GM10266 (cell line): ENCODE data around the gene SF3B1.
"Not testable (repeated sequence)": the region's sequence is repeated elsewhere in the genome, so short reads cannot be mapped to it uniquely, and the experiment has no call there.

Experiments used
- DNase-seq: peaks from one replicate; pipeline ENCODE4 v3.0.0; 2012; ENCODE audit errors: extremely low spot score
- TF ChIP-seq, protein P1 (sequence below): IDR thresholded peaks from 2 replicates; pipeline ENCODE4 v1.5.1; 2012; ENCODE audit warnings: mild to moderate bottlenecking, low read depth; ENCODE audit not compliant: control insufficient read depth, insufficient read depth; ENCODE audit errors: missing control alignments

The SF3B1 gene

DNA sequence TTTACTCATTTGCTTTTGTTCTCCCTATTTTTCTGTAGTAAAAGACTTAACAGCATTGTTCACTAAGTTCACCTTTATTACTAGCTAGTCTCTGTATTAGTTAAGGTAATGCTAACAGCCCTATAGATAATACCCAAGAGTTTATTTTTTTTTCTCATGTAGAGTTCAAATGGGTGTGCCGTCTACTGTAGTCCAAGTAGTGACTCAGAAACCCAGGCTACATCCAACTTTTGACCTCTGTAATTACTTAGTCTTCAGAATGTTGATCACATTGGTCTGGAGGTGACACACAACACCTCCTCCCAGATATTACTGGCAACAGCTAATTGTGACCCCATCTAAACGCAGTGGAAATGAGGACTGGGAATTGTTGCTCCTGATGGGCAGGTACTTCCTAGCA is 26.2 kb upstream of the SF3B1 start:
- TF ChIP-seq, protein P1, sequence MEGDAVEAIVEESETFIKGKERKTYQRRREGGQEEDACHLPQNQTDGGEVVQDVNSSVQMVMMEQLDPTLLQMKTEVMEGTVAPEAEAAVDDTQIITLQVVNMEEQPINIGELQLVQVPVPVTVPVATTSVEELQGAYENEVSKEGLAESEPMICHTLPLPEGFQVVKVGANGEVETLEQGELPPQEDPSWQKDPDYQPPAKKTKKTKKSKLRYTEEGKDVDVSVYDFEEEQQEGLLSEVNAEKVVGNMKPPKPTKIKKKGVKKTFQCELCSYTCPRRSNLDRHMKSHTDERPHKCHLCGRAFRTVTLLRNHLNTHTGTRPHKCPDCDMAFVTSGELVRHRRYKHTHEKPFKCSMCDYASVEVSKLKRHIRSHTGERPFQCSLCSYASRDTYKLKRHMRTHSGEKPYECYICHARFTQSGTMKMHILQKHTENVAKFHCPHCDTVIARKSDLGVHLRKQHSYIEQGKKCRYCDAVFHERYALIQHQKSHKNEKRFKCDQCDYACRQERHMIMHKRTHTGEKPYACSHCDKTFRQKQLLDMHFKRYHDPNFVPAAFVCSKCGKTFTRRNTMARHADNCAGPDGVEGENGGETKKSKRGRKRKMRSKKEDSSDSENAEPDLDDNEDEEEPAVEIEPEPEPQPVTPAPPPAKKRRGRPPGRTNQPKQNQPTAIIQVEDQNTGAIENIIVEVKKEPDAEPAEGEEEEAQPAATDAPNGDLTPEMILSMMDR = no peak
- no peak for DNase-seq

DNA sequence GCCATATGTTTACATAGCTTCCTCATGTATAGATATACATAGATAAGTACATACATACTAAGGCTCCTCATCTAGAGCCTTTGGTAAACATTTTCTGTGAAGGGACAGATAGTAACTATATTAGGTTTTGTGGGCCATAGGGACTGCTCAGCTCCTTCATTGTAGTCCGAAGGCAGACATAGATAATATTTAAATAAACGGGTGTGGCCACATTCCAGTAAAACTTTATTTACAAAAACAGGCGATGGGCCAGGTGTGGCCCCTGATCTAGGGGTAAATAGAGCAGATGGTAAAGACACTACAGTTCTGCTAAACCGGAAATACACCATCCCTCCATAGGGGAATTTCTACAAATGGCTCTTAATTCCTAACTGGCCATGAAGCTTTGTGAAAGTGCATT is 25.8 kb upstream of the SF3B1 start:
- no peak for DNase-seq

DNA sequence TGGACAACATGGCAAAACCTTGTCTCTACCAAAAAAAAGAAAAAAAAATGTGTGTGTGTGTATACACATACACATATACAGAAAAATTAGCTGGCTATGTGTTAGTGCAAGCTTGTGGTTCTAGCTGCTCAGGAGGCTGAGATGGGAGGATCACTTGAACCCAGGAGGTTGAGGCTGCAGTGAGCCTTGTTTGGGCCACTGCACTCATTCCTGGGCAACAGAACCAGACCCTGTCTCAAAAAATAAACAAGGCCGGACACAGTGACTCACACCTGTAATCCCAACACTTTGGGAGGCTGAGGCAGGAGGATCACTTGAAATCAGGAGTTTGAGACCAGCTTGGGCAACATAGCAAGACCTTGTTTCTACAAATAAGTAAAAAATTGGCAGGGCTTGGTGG is 20.6 kb upstream of the SF3B1 start:
- TF ChIP-seq, protein P1 = no peak
- no peak for DNase-seq

More for the DNA sequence above, 25.8 kb upstream of the SF3B1 start:
- TF ChIP-seq, protein P1 = no peak

GRCh38 chr2:197454923-197455322 is 20.1 kb upstream of the SF3B1 start:
- TF ChIP-seq, protein P1 = no peak
- no peak for DNase-seq

- DNase-seq = peak; percentile 66
- TF ChIP-seq, protein P1 = no peak
Observed at GRCh38 chr2:197453914-197454398, 19.1 kb upstream of the SF3B1 start.

DNA sequence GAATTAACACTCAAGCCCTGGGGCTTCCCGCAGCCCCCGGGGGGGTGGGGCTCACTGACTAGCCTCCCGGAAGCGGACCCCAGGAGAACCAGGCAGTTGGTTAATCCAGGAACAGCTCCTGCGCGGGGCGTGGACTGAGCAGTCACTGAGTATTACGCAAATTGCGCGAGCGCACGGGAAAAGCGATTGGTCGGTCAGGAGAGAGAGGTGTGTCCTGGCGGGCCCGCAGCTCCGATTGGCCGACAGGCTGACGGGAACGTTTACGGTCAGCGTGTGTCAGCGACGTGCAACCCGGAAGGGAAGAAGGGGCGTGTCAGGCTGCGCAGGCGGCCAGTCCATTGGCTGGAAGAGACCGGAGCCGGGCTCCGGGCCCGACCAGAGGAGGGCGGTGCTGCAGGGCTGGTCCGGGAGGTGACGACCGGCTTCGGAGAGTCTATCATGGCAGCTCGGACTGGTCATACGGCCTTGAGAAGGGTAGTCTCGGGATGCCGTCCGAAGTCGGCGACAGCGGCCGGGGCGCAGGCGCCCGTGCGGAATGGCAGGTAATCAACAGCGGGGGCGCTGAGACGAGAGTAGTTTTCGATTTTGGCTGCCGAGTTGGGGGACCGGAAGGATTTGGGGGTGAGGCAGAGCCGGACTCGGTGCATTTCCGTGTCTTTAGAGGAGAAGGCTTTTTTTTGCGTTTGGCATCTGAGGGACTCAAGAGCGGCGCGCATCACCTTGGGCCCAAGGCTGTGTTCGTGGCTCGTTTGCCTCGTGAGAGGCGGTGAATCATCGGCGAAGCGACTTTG is 18.5 kb upstream of the SF3B1 start, which contains the start of gene COQ10B:
Gene COQ10B, plus strand, starts transcription at position 430 of the 791 bp plus-strand sequence. Its CDS starts 9 bp downstream, at position 439.
- TF ChIP-seq, protein P1 = peak; percentile 23
- peak; percentile 96 for DNase-seq

GRCh38 chr2:197452754-197453122 is 17.9 kb upstream of the SF3B1 start:
- DNase-seq = peak; percentile 16
- TF ChIP-seq, protein P1 = no peak

- not testable (repeated sequence) for DNase-seq
Observed at GRCh38 chr2:197450935-197451358, 16.1 kb upstream of the SF3B1 start.
